ENCODE results near the gene SYCE1L.
A peak's percentile ranks its signal among the peaks of the same experiment; 100 is the strongest.
"Not testable (repeated sequence)": the region's sequence is repeated elsewhere in the genome, so short reads cannot be mapped to it uniquely, and the experiment has no call there.

Gene SYCE1L, protein sequence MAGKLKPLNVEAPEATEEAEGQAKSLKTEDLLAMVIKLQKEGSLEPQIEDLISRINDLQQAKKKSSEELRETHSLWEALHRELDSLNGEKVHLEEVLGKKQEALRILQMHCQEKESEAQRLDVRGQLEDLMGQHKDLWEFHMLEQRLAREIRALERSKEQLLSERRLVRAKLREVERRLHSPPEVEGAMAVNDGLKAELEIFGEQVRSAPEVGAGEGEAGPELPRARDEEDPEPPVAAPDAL

DNA sequence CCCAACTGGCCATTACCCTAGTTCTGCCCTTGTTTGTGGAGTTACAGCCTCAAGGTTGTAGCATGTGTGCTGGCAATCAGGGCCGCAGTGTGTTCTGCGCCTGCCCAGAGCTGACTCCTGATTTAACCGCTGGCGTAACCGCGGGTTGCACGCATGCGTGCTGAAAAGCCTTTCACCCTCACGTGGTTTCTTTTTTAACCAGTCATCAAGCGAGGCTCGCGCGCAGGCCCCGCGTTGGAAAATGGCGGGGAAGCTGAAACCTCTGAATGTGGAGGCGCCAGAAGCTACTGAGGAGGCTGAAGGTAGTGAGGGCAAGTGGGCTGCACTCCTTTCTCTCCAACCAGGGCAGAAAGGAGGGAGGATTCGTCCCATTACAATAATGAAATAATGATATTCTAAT lies at the start of gene SYCE1L:
TSS of gene SYCE1L (plus strand) at position 198 of the 400 bp plus-strand sequence. CDS start at position 242, 44 bp downstream.
- no peak for DNase-seq (ENCODE audit: low spot score)

DNA sequence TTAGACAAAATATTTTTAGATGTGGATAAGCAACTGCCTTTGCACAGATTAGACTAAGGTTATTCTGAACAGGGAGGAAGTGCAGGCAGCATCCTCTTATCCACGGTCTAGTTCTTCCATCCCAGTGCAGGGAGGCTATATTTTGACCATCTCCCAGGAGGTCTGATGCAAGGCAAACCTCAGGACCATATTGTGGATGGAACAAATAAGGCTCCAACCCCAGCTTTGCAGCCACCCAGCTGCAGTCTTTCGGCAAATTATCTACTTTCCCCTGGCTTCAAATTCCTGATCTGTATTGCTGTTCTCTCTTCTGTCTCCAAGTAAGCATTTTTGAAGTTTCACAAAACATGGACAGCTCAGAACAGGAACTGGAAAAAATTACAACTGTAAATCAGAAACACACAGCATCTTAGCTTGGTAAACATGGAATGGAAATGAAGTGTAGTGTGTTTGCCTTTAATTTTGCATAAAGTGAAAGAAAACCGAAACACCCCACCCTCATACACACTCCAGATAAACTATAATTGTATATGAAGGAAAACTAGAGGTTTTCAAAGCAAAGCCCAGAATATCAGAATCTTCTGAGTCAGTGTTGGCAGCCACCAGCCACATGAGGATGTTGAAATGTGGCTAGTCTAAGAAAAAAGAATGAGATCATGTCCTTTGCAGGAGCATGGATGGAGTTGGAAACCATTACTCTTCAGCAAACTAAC lies 41.7 kb upstream of the SYCE1L start:
- no peak for DNase-seq (ENCODE audit: low spot score)

DNA sequence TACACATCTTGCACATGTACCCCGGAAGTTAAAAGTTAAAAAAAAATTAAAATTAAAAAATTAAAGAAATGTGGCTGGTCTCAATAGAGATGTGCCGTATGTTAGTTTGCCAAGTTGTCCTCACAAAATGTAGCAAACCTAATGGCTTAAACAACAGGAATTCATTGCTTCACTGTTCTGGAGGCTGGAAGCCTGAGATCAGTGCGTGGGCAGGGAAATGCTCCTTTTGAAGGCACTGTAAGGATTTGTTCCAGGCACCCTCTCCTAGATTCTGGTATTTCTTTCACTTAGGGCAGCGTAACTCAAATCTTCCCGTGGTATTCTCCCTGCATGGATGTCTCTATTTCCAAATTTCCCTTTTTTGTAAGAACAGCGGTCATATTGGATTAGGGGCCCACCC lies 40.9 kb upstream of the SYCE1L start:
- DNase-seq (ENCODE audit: low spot score) = no peak

DNA sequence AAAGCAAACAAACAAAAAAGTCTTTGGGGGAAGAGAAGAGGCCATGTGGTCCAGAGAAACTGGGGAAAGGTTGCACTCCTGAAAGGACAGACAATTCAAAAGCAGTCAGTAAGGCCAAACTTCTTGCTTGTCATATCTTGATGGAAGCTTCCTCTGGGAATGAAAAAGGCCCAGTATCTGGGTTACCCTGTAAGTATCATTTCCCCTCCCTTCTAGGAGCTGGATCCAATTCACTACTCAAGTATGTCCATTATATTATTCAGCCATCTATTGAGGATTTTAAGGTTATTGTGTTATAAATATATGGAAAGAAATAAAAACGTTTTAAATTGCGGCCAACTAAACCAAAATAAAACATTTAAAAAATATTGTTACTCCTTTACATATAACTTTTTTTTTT lies 34.2 kb upstream of the SYCE1L start:
- DNase-seq (ENCODE audit: low spot score) = no peak

DNA sequence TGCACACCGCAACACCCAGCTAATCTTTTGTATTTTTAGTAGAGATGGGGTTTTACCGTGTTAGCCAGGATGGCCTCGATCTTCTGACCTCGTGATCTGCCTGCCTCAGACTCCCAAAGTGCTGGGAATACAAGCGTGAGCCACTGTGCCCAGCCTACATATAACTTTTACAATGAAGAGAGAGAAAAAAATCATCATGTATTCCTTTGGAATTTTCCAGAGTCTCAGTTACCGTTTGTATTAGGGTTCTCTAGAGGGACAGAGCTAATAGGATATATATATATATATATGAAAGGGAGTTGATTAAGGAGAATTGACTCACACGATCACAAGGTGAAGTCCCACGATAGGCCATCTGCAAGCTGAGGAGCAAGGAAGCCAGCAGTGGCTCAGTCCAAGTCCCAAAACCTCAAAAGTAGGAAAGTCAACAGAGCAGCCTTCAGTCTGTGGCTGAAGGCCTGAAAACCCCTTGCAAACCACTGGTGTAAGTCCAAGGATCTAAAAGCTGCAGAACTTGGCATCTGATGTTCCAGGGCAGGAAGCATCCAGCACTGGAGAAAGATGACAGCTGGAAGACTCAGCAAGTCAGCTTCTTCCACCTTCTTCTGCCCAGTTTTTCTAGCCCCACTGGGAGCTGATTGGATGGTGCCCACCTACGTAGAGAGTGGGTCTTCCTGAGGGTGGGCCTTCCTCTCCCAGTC lies 33.5 kb upstream of the SYCE1L start:
- DNase-seq (ENCODE audit: low spot score) = not testable (repeated sequence)

DNA sequence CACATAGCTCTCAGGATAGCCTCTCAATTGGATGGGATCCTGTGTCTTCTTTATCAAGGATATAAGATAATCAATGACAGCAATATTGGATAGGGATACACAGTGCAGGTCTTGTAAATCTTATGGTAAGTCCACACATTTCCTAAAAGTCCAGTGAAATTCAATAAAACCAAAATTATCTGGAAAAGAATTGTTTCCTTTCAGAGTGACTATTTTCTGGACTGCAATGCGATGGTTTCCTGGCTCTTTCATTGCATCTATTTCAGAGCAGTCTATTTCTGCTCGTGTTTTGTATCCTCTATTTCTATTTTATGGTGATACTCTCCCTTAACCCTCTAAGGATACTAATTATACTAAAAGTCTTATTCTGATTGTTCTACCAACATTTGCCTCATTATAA lies 32.5 kb upstream of the SYCE1L start:
- no peak for DNase-seq (ENCODE audit: low spot score)

DNA sequence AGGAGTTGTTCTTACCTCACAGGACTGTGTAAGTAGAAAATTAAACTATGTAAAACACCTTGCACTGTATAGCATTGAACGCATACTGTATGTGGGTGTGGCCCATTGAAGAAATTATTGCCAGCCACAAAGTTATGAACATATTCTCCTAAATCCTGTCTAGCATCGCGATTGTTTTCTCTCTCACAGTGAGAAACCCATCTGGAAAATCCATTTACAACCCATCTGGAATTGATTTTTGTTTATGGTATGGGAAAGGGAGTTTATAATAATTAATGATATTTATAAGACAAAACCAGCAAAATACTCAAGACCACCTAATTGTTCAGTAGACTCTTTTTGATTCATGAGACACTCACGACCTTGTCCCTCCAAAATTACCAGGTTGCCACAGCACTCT lies 30.3 kb upstream of the SYCE1L start:
- no peak for DNase-seq (ENCODE audit: low spot score)

DNA sequence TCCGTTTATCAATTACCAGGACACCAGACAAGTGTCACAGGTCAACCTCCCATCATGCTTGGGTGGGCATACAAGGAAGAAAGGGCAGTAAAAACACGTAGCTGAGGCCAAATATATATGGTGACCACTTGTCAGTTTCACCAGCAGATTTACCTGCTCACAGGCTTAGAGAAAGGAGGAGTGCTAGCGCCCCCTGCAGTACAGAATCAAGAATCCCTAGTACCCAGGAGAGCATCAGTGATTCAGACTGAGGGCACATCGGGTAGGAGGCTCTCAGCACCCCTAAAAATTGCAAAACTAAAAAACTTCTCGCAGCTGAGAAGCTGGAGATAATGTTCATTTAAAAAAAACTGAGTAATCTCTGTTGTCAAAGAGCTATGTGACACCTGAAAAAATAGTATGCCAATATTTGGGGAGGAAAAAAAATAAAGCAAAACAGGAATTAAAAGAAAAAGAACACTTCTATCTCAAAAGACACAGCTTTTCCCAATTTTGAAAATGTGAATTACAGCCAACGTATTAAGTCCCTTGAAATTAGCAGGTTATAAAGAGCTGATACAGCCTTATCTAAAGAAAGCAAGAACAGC lies 29.5 kb upstream of the SYCE1L start:
- DNase-seq (ENCODE audit: low spot score) = no peak

DNA sequence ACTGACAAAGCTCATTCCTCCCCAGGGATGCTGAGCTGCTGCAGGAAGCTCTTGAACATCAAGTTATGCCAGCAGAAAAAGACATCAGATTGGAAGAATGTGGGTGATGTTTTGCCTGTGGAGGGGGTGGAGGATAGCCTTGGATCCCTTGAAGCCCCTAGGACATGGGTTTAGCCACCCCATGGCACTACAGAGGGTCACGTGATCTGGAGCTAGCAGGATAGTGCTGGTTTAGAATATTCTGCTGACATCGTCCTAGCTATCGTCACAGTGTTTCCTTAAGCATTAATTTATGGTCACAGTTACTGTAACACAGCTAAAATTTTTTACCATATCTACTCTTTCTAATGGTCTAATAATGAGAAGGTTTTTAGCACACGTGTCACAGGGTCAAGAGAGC lies 28.4 kb upstream of the SYCE1L start:
- DNase-seq (ENCODE audit: low spot score) = no peak

DNA sequence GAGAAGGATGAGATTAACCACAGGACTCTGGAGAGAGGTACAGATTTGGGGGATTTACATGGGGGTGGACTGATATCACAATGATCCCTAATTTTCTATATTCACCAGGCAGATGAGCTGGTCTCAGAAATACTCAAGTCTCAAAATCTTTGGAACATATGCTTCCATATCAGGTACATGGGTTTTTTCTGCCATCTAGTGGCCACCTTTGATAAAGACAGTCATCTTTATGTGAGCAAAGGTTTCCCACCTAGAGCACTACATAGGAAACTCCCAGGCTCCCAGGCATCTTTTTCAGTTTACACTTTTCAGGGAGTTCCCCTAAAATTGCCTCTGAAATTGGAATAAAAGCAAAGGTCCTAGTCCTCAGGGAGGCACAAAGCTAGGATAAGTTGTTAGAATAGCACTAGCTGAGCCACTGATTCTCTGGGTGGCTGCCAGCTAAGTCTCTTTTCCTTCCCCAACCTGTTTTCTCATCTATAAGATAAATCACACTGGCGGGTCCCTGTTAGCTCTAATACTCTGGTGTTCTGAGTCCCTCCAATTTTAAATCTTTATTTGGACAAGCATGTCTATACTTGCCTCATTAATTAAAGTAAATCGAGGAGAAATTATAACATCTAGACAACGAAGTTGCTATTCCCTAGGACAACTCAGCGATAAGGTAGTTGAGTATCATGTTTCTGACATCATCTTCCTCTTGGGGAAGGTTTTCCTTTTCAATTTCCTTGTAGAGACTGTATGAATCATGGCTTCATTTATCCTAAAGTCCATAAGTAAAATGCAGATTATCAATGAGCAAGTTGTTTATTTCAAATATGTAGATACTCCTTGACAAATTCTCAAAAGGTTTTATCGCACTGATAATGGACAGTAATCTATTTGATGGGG lies 27.2 kb upstream of the SYCE1L start:
- DNase-seq (ENCODE audit: low spot score) = no peak

DNA sequence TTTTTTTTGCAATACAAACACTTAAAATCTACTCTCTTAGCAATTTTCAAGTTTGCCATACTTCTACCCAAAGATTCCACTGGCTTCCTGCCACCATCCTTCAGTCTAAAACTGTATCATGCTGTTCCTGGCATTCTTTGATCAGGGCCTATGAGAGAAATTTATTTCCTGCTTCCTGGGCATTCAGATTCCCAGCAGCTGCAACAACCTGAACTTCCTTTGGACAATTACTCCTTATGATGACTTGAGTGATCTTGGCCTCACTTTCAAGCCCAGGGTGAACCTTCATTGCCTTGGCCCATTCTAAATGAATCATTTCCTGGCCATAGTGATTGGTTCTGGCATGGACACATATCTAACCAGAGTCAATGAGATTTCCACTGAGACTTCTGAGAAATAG lies 26.3 kb upstream of the SYCE1L start:
- DNase-seq (ENCODE audit: low spot score) = no peak

DNA sequence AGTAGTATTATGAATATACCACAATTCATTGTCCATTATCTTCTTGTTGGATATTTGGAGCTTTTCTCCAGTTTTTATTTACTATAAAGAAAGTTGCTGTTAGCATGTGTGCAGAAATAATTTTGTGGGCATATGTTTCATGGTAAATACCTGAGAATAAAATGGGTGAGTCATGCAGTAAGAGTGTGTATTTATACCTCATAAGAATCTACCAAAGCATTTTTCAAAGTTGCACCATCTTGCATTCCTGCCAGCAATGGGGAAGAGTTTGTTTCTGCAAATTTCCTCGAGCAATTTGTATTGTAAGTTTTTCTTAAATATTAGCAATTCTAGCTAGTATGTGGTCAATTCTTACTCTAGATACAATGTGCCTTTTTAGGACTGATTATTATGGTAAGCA lies 16.1 kb upstream of the SYCE1L start:
- no peak for DNase-seq (ENCODE audit: low spot score)

DNA sequence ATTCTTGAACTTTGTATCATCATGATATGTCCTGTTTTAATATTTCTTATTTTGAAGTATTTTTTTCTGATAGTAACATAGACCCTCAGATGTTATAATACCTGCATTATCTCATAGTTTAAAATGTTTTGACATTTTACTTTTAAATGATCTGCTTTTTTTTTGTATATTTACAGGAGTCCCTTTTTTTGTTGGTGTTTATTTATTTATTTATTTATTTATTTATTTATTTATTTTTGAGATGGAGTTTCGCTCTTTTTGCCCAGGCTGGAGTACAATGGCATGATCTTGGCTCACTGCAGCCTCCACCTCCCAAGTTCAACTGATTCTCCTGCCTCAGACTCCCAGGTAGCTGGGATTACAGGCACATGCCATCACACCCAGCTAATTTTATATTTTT lies 12.9 kb upstream of the SYCE1L start:
- not testable (repeated sequence) for DNase-seq (ENCODE audit: low spot score)

DNA sequence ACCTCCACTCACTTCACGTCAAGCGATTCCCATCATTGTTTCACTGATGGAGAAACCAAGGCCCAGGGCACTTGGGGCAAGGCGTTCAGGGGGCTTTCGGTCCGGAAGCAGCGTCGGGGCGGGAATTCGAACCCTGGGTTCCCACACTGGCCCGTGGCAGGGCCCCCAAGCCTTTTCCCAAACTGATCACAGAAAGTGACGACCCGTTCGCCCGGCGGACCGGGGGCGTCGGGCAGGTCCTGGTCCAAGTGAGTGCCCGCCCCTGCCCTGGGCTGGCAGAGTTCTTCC lies 9.1 kb upstream of the SYCE1L start:
- DNase-seq (ENCODE audit: low spot score) = no peak

DNA sequence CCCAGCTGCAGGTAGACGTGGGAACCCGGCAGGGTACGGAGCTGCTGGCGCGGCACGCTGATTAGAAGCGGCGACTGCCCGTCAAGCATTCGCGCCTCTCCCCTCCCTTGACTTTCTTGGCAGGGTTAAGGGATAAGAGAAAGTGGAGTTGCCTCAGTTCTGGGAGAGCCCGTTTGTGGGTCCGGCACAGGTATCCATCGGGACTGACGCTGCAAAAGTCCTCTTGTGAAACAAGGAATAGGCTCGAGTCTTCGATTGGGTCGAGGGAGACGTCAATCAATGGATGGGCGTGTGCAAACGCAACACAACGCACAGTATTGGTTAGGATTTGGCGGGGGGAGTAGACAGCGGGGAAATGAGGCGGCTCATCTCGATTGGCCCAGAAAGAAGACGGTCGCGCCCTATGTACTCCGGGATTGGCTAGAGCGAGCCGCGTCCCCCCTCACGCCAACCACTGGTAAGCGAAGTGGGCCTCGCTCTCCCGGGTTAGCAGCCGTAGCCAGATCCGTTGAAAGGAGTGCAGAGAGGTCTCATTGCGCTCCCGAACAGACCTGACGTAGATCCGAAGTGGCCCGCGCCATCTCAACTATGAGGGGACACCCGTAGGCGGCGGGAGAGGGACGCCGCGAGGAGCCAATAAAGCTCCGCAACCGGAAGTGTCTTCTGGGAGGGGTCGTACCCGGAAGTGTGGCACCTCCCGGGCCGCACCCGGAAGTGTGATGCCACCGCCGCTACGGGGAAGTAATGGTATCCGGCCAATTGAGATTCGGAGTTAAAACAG lies 8.5 kb upstream of the SYCE1L start, which contains the start of gene MON1B:
TSS of gene MON1B (plus strand) at position 713 of the 781 bp plus-strand sequence. CDS start 296 bp downstream, outside the sequence.
- DNase-seq (ENCODE audit: low spot score) = peak; percentile 99

DNA sequence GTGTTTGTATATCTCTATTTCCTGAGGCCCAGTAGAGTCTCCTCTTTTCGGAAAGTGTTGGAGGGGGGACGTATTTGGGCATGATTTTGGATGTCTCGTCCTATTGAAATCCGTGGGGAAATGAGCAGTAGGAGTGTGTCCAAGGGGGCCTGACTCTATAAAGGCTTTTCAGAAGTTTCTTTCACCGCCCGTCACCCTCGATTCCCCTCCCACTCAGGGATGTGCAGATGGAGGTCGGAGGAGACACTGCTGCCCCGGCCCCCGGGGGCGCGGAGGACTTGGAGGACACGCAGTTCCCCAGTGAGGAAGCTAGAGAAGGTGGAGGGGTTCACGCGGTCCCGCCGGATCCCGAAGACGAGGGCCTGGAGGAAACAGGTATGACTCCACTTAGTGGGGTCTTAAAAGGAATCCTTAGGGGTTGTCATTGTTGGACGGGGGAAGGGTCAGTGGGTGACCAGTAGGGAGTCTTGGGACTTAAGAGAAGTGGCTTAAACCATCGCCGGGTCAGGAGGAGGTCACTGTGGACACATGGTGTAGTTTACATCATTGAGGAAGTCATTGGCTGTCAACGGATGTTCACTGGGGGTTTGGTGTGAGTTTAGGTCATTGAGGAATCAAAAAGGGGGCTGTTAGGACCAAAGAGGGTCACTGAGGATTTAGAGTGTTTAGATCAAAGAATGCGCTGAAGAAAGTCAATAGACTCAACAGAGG lies 7.8 kb upstream of the SYCE1L start:
- DNase-seq (ENCODE audit: low spot score) = no peak

DNA sequence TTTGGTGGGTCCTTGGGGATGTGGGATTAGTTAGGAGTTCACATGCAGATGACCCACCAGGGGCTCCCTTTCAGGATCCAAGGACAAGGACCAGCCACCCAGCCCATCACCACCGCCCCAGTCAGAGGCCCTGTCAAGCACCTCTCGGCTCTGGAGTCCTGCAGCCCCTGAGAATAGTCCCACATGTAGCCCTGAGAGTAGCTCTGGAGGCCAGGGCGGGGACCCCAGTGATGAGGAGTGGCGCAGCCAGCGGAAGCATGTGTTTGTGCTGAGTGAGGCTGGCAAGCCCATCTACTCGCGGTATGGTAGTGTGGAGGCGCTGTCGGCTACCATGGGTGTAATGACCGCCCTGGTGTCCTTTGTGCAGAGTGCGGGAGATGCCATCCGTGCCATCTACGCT lies 5.8 kb upstream of the SYCE1L start:
- DNase-seq (ENCODE audit: low spot score) = no peak

DNA sequence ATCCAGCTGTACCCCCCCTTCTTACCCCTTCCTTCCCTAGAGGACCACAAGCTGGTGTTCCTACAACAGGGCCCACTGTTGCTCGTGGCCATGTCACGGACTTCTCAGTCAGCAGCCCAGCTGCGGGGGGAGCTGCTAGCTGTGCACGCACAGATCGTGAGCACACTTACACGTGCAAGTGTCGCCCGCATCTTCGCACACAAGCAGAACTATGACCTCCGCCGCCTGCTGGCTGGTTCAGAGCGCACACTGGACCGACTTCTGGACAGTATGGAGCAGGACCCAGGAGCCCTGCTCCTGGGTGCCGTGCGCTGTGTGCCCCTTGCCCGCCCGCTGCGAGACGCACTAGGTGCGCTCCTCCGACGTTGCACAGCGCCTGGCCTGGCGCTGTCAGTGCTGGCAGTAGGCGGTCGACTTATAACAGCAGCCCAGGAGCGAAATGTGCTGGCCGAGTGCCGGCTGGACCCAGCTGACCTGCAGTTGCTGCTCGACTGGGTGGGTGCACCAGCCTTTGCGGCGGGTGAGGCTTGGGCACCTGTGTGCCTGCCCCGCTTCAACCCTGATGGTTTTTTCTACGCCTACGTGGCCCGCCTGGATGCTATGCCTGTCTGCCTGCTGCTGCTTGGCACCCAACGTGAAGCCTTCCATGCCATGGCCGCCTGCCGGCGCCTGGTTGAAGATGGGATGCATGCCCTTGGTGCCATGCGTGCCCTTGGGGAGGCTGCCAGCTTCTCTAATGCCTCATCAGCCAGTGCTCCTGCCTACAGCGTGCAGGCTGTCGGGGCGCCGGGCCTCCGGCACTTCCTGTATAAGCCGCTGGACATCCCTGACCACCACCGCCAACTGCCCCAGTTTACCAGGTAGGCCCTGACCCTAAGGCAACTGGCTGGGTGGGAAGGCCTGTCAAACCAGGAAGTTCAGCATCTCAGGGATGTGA lies 4.6 kb upstream of the SYCE1L start:
- no peak for DNase-seq (ENCODE audit: low spot score)

DNA sequence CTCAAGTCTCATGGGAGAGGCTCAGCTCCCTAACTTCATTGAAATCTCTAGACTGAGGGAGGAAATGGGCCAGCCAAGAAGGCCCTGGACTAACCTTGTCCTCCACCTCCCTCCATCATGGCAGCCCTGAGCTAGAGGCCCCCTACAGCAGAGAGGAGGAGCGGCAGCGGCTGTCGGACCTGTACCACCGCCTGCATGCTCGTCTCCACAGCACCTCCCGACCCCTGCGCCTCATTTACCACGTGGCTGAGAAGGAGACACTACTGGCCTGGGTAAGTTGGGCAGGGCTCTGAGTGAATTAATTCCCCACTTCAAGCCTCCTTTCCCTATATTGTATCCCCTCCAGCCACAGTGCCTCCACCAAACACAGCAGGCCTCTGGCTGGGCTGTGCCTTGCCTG lies 3.8 kb upstream of the SYCE1L start:
- DNase-seq (ENCODE audit: low spot score) = no peak

Measured in hepatic stellate cell (primary cell).